ENCODE data around the gene KDM6B.

Gene KDM6B

DNA sequence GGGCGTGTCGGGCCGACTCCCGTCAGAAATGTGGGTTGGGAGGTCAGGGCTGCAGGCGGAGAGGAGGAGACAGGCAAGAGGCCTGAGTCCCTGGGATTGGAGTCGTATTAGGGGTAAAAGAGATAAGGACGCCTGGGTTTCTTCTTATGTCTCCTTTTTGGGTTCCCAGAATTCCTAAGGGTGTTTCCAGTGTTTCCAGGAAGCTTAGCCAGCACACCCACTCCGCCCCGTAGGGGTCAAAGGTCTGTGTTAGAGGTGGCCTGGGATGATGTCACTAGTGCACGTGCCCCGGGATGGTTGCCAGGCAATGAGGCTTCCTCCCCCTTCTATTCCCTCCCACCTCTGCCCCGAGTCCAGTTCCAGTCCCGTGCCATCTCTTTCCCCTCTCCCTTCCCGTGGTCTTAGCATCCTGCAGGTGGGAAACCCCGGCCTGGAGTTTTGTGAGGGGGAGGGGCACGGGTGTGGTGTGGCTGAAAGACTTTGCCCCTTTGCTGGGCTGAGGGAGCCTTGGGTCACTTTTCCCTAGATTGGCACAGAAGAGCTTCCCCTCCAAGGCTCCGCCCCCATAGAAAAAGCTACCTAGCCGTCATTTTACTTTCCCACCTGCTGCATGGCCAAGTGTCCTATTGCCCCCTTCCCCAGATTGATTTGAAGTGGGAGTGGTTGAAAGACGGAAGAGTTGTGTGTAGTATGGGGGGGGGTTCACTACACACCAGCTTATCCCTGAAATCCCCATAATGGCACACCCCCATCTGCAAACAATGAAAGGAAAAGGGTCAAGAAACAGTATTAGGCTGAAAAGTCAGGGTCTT lies 2.8 kb downstream of the KDM6B start:
- TF ChIP-seq, protein P1, sequence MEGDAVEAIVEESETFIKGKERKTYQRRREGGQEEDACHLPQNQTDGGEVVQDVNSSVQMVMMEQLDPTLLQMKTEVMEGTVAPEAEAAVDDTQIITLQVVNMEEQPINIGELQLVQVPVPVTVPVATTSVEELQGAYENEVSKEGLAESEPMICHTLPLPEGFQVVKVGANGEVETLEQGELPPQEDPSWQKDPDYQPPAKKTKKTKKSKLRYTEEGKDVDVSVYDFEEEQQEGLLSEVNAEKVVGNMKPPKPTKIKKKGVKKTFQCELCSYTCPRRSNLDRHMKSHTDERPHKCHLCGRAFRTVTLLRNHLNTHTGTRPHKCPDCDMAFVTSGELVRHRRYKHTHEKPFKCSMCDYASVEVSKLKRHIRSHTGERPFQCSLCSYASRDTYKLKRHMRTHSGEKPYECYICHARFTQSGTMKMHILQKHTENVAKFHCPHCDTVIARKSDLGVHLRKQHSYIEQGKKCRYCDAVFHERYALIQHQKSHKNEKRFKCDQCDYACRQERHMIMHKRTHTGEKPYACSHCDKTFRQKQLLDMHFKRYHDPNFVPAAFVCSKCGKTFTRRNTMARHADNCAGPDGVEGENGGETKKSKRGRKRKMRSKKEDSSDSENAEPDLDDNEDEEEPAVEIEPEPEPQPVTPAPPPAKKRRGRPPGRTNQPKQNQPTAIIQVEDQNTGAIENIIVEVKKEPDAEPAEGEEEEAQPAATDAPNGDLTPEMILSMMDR (IDR thresholded peaks at IDR 0.05) = peak; percentile 29
- H3K4me1 ChIP-seq (ENCODE audit: control insufficient read depth in 1 of 2, insufficient read depth in 1 of 2, low read depth in 1 of 2, low read length in 1 of 2) = peaks cover 59 to 60% of the 10 kb centered on the region in 2 experiments
- peaks cover 28% of the 10 kb centered on the region for H3K36me3 ChIP-seq
- H3K27me3 ChIP-seq = peaks cover 2% of the 10 kb centered on the region
- peak overlapping the region; percentile 93 to 98 for H3K4me3 ChIP-seq (ENCODE audit: low read depth in 1 of 2, low read length in 1 of 2)
- H3K9me3 ChIP-seq = no peaks in the 10 kb centered on the region
- peak overlapping the region; percentile 97 for H3K27ac ChIP-seq

DNA sequence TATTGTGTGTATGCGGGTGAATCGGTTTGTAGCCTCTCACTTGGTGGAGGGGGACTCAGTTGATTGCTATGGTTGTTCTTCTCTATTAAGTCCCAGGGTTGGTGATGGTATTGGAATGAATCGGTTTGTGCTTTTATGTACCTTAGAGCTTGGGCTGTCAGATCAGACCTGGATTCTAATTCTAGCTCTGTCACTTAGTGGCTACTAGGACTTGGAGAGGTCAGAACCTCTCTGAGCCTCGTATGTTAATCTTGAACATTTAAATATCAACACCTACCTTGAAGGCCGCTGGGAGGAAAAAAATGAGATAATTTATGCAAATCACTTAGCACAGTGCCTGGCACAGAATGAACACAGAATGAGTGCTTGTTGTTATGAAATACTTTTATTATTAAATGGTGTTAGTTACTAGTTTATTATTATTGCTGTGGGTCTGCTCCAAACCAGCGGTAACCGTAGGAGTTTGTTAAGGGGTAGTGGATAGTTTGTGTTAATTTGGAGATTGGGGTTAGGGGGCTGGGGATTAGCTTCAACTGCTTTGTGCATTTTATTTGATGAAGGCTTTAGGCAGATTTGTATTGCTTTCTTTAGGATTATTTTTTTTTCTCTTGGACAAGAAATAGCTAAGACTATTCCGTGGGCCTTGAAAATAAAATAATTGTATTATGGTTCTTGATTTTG lies 3.5 kb downstream of the KDM6B start:
- peak overlapping the region; percentile 97 for H3K27ac ChIP-seq
- TF ChIP-seq, protein P1 (IDR thresholded peaks at IDR 0.05) = no peak
- H3K4me3 ChIP-seq (ENCODE audit: low read depth in 1 of 2, low read length in 1 of 2) = peak overlapping the region; percentile 93 to 98

DNA sequence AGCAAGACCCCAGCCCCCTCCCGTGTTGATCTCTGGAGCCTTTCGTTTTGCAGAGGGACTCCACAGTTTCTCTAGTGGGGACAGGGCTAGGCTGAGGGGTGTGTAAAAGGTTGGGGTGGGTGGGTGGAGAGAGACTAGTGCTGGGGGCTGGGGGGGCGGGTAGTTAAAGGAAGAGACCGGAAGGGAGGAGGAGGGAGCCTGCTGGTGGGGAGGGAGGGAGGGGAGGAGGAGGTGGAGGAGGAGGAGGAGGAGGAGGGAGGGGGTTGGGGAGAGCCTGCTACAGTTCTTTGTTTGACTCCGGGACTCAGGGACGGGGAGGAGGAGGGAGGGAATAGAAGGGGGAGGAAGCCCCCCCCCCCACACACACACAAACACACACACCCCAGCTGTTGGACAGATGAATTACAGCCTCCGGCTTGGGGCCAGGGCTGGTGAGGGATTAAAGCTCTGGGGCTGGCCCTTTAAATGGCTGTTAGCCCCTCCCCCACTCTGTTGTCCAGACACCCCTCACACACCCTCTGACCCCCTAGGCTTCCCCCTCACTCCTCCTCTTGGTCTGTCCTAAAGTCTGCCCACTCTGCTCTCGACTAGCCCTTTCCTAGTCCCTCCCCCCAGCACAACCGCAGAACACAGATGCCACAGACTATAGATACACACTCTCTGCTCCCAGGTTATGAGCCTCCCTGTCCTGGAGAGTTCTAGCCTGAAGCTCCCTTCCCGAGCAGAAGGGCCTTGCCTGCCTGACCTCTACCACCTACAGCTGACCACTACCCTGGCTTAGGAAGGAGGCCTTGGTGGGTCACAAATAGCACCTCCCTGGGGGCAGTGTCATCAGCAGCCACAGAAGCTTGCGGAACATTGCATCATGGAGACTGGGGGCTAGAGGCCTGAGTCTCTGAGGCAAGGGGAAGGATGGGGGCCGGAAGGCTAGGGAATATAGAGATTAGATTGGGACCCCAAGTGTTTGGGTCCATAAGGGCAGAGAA lies 4.4 kb downstream of the KDM6B start:
- TF ChIP-seq, protein P1 (IDR thresholded peaks at IDR 0.05) = peak; percentile 59
- Histone ChIP-seq H3K27ac (peak overlapping the region; percentile 97), H3K36me3 (peaks cover 36% of the 10 kb centered on the region), H3K4me1 (ENCODE audit: control insufficient read depth in 1 of 2, insufficient read depth in 1 of 2, low read depth in 1 of 2, low read length in 1 of 2) (peaks cover 56% of the 10 kb centered on the region in 2 experiments), H3K27me3 (no peaks in the 10 kb centered on the region), H3K9me3 (no peaks in the 10 kb centered on the region), H3K4me3 (ENCODE audit: low read depth in 1 of 2, low read length in 1 of 2) (peak overlapping the region; percentile 93 to 98)

More for the DNA sequence above, 3.5 kb downstream of the KDM6B start:
- no peaks in the 10 kb centered on the region for H3K27me3 ChIP-seq
- H3K36me3 ChIP-seq = peaks cover 35% of the 10 kb centered on the region
- H3K4me1 ChIP-seq (ENCODE audit: control insufficient read depth in 1 of 2, insufficient read depth in 1 of 2, low read depth in 1 of 2, low read length in 1 of 2) = peaks cover 59 to 60% of the 10 kb centered on the region in 2 experiments
- no peaks in the 10 kb centered on the region for H3K9me3 ChIP-seq

DNA sequence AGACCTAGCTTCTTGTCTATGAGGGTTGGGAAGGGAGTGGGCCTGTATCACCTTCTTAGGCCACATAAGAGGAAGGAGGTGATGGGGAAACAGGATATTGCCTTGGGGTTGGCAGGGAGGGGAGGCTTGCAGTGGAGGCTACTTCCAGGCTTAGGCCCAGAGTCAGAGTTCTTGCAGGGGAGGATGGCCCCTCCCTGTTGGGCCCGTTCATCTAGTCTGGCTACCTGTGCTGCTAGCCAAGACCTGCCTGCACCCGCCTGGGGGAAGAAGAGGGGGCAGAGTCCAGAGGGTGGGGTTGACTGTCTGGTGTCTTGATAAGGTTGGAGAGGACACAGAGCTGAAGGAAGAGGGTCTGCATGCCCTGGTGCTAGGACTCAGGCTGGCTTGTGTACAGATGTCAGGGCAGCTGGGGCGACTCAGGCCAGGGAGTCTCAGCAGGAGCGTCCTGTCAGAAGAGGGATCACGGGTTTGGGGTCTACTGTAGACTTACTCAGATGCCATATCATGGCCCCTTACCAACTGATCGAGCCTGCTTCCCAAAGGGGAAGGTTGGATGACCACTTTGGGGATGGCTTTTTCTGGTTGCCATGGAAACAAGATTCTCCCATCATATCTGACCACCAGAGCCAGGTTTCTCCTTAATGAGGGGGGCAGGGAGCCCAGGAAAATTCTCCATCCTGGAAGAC lies 5.3 kb downstream of the KDM6B start:
- Histone ChIP-seq H3K4me3 (ENCODE audit: low read depth in 1 of 2, low read length in 1 of 2) (peak overlapping the region; percentile 93 to 98), H3K9me3 (no peaks in the 10 kb centered on the region), H3K36me3 (peaks cover 45% of the 10 kb centered on the region), H3K27me3 (no peaks in the 10 kb centered on the region), H3K27ac (peak overlapping the region; percentile 97), H3K4me1 (ENCODE audit: control insufficient read depth in 1 of 2, insufficient read depth in 1 of 2, low read depth in 1 of 2, low read length in 1 of 2) (peaks cover 55 to 56% of the 10 kb centered on the region in 2 experiments)
- TF ChIP-seq, protein P1 (IDR thresholded peaks at IDR 0.05) = peak; percentile 27

Data from neutrophil (primary cell).